ENCODE data around the gene LTBP2.

The LTBP2 gene

GRCh38 chr14:74516451-74517160 is 95.4 kb downstream of the LTBP2 start:
- DNase-seq (ENCODE audit: low spot score) = peak; percentile 41
- POLR2A ChIA-PET (ENCODE audit: low non-redundant PET) = no interaction called here
- CTCF ChIA-PET = no interaction called here
- H3K27ac ChIP-seq = peak overlapping the region; percentile 11; the same call in 1 of the 2 replicates
- TF ChIP-seq, protein P1, sequence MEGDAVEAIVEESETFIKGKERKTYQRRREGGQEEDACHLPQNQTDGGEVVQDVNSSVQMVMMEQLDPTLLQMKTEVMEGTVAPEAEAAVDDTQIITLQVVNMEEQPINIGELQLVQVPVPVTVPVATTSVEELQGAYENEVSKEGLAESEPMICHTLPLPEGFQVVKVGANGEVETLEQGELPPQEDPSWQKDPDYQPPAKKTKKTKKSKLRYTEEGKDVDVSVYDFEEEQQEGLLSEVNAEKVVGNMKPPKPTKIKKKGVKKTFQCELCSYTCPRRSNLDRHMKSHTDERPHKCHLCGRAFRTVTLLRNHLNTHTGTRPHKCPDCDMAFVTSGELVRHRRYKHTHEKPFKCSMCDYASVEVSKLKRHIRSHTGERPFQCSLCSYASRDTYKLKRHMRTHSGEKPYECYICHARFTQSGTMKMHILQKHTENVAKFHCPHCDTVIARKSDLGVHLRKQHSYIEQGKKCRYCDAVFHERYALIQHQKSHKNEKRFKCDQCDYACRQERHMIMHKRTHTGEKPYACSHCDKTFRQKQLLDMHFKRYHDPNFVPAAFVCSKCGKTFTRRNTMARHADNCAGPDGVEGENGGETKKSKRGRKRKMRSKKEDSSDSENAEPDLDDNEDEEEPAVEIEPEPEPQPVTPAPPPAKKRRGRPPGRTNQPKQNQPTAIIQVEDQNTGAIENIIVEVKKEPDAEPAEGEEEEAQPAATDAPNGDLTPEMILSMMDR (conservative IDR thresholded peaks at IDR 0.05; ENCODE audit: low read depth) = no peak

DNA sequence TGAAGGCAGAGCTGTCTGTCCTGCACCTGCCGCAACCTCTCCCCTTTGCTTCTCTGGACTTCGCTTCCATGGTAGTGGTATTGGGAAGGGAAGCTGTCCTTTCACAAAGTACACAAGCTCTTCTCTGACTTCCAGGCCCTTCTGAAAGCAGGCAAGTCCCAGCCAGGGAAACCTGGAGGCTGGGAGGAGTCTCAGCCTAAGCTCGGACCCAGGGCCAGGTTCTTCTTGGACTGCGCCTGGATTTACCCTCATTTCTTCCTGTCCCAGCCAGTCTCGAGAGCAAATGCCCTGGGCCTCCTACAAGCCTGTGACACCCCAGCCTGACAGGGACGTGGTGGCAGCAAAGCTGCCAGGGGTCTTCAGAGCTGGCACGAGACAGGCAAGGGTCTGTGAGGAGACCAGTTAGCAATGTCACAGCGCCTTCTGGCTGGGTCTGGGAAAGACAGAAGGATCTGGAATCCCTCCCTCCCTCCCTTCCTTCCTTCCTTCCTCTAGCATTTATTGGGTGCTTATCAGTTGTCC is 96.1 kb downstream of the LTBP2 start:
- ChIA-PET POLR2A (ENCODE audit: low non-redundant PET) (no interaction called here), CTCF (interaction anchor here (0.6 to 0.9 kb wide), 2 partner anchors 14 to 56 kb away, joined by 3 read pairs; no protein-coding TSS in a partner anchor)
- no peak for DNase-seq (ENCODE audit: low spot score)
- TF ChIP-seq, protein P1 (conservative IDR thresholded peaks at IDR 0.05; ENCODE audit: low read depth) = no peak
- H3K27ac ChIP-seq = no peak overlapping the region

DNA sequence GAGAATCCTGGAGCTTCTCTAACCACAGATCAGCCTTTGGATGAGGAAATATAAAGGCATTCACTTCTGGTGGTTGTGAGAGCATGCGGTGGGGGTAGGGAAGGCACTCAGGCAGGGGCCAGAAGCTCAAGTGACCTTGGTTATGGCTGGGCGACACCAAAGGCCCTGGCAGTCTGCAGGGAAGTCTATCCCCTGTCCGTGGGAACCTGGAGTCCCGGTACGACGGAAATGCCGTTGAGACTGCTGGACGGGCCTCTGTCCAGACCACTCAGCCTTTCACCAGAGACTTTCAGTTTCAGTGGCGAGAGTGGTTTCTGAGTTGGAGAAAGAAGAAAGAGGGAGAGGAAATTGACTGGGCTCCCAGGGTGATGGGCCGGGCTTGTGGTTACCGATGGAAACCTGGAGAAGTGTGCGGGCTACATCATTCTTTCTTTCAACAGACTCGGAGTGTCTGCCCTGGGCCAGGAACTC is 97.5 kb downstream of the LTBP2 start:
- CTCF ChIA-PET = no interaction called here
- H3K27ac ChIP-seq = peak overlapping the region; percentile 31

GRCh38 chr14:74511966-74512830 is 99.8 kb downstream of the LTBP2 start:
- POLR2A ChIA-PET (ENCODE audit: low non-redundant PET) = no interaction called here
- no peak for DNase-seq (ENCODE audit: low spot score)
- H3K27ac ChIP-seq = peak overlapping the region; percentile 48
- CTCF ChIA-PET = interaction anchor here (0.7 to 1.0 kb wide), 3 partner anchors 9 to 76 kb away, joined by 3 to 8 read pairs (median 4); no protein-coding TSS in a partner anchor
- TF ChIP-seq, protein P1 (conservative IDR thresholded peaks at IDR 0.05; ENCODE audit: low read depth) = no peak

More for the DNA sequence above, 97.5 kb downstream of the LTBP2 start:
- POLR2A ChIA-PET (ENCODE audit: low non-redundant PET) = no interaction called here
- no peak for DNase-seq (ENCODE audit: low spot score)
- TF ChIP-seq, protein P1 (conservative IDR thresholded peaks at IDR 0.05; ENCODE audit: low read depth) = no peak

- peak overlapping the region; percentile 48 for H3K27ac ChIP-seq
- TF ChIP-seq, protein P1 (conservative IDR thresholded peaks at IDR 0.05; ENCODE audit: low read depth) = no peak
- CTCF ChIA-PET = interaction anchor here (1.0 kb wide), 1 partner anchor 8 kb away, joined by 8 read pairs; no protein-coding TSS in a partner anchor
- DNase-seq (ENCODE audit: low spot score) = peak; percentile 37
- POLR2A ChIA-PET (ENCODE audit: low non-redundant PET) = no interaction called here
Measured at GRCh38 chr14:74510959-74511409, 101.1 kb downstream of the LTBP2 start.

All from RWPE1 (cell line).